HPDE6-E6E7 (cell line): ENCODE data around the gene SPATA31A3.
"Not testable (repeated sequence)": the region's sequence is repeated elsewhere in the genome, so short reads cannot be mapped to it uniquely, and the experiment has no call there.

Experiments
- DNase-seq: peaks from one replicate; pipeline ENCODE4 v3.0.0; 2011; ENCODE audit warnings: missing footprints; ENCODE audit errors: extremely low spot score

SPATA31A3 gene

GRCh38 chr9:66992450-66992849, at the start of gene SPATA31A3:
Gene SPATA31A3, minus strand, starts transcription at chr9:66992550. Its CDS starts 29 bp downstream, at chr9:66992521.
- DNase-seq = not testable (repeated sequence)

GRCh38 chr9:66952576-66952975, 39.8 kb downstream of the SPATA31A3 start:
- DNase-seq = not testable (repeated sequence)

- DNase-seq = not testable (repeated sequence)
These were observed 49.8 kb downstream of the SPATA31A3 start for GRCh38 chr9:66942400-66943155.

GRCh38 chr9:66939878-66940830, 52.2 kb downstream of the SPATA31A3 start:
- DNase-seq = not testable (repeated sequence)

GRCh38 chr9:66938322-66938721, 54.0 kb downstream of the SPATA31A3 start:
- DNase-seq = not testable (repeated sequence)

- DNase-seq = not testable (repeated sequence)
These were observed 54.7 kb downstream of the SPATA31A3 start for GRCh38 chr9:66937662-66938061.
